ENCODE results near the gene GRID2.

GRCh38 chr4:93687304-93687703 lies 1383.5 kb downstream of the GRID2 start:
- TF ChIP-seq CTCF (IDR thresholded peaks at IDR 0.05) (no peak), POLR2A (IDR thresholded peaks at IDR 0.05) (no peak)

Measured in stomach (tissue), 4 donors.